ENCODE results near the gene KRT31. TPM values are rescaled to one million over a fixed set of nuclear protein-coding genes. Genes with fewer than 3 reads are reported as not detected.
"Not testable (repeated sequence)": the region's sequence is repeated elsewhere in the genome, so short reads cannot be mapped to it uniquely, and the experiment has no call there.

Gene KRT31
- total RNA-seq, 1 donor from 2014 or later = not detected

DNA sequence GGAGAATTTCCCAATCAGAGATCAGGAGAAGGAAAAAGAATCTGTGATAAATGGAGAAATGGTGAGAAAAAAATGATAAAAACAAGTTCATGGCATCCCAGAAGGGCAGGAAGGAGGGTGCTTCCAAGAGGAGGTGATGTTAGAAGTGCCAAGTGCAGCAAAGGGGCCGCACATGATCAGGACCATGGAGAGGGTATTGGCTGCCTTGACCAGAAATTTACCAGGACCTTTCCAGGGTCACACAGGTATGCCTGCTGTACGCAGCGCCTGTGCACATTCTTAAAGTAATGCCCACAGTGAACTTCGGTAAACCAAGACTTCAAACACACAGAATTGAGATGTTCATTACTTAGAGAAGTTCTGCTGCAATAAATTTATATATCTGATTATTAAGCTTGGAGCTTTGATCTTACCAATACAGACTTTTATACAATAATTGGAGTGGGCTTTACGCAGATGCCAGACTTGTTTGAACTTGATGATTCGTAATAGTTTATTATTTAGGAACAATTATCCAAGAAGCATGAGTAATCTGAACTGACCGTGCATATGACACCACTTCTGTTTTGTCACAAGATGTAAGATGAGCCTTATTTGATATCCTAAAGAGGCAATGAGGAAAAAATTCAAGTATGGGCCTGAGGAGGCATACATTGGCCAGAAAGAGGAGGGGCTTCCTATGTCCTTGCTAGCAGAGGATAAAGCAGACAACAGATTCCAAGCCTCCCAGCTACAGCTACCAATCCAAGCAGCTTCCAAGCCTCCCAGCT, 44.6 kb downstream of the KRT31 start:
- intact Hi-C loops (cut with micrococcal nuclease) = no loop called here
- ATAC-seq = no peak

DNA sequence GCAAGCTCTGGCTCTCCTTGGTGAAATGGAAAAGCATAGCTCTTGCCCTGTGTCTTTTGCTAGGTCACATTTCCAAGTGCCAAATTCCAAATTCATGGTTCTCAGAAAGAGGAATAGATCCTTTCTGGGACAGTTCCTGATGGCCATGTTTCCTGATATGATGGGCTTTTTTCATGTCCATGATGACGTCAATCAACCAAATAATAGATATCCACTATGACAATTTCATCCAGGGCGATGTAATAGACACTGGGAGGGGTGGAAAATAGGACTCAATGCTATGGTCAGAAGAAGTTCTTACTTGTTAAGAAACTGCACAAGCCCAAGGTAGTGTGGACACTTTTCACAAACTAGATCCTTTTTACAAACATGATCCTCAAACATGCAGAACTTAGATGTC, 46.2 kb downstream of the KRT31 start:
- ATAC-seq (no peak), DNase-seq (no peak)
- intact Hi-C loops (cut with micrococcal nuclease) = no loop called here

More for the DNA sequence above, 44.6 kb downstream of the KRT31 start:
- no peak for DNase-seq

DNA sequence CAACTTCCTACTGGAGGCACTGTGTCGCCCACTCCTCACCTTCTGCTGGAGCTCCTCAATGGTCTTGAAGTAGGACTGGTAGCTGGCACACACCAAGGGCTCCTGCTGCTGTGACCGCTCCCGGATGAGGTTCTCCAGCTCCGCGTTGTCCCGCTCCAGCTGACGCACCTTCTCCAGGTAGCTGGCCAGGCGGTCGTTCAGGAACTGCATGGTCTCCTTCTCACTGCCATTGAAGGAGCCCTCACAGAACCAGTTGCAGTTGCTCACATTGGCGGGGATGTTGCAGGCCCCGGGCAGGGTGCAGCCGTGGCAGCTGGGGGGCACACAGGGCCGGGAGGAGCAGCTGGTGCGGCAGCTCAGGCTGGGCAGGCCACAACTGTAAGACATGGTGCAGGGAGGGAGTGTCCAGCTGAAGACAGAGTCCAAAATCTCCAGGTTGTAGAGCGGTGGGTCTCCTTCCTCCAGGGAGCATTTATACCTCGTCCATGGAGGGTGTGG, 47.0 kb downstream of the KRT31 start, which contains the start of gene KRT33A:
KRT33A (minus strand) TSS at position 448 of the 498 bp plus-strand sequence; CDS start at position 387, 61 bp downstream.
- ATAC-seq; intact Hi-C loops (cut with micrococcal nuclease); DNase-seq: not testable (repeated sequence)

DNA sequence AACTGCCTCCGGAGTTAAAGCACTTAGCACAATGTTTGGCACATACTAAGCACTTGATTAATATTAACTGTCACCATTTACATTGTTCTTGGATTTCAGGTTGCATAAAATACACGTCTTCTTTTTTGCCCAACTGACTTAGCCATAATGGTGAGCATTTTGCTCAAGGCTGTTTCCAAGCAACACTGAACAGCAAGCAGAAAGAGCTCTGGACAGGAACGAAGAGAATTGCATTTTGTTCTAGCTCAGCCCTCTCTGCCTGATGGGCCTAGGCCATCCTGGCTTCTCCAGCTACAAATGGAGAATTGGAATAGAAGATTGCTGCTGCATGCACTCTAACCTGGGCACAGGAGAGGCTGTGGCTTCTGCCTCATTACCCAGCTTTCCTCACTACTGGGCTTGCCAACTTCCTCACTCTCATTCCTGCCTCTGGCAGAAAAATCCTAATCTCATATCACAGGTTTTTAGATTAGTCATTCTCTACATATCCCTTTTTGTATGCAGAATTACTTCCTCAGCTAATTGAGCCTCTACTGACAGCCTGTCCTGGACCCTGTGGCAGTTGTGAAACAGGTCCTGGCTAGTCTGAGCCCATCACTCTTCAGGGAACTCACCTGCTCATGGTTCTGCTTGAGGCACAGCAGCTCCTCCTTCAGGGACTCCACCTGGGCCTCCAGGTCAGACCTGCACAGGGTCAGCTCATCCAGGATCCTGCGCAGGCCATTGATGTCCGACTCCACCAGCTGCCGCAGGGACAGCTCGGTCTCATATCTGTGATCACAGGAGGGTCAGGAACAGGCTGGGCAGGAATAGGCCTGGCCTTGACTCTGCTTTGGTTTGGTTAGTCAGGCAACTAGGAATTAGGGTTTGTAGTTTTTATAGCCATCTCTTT, 49.3 kb downstream of the KRT31 start:
- intact Hi-C loops (cut with micrococcal nuclease) = no loop called here
- DNase-seq = no peak

DNA sequence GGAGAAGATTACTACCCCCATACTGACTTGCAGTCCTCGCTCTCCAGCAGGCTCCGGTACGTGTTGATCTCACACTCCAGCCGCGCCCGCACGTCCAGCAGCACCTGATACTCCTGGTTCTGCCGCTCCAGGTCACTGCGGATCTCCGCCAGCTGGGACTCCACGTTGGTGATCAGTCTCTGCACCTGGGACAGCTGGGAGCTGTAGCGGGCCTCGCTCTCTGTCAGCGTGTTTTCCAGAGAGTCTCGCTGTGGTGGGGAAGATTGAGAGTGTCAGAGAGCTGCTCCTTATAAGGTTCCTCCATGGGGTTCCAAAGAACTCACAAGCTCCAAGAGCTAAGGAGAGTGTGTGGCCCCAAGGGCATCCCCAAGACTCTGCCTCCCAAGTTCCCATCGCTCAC, 51.0 kb downstream of the KRT31 start:
- intact Hi-C loops (cut with micrococcal nuclease); DNase-seq; ATAC-seq: not testable (repeated sequence)

More for the DNA sequence above, 49.3 kb downstream of the KRT31 start:
- no peak for ATAC-seq

DNA sequence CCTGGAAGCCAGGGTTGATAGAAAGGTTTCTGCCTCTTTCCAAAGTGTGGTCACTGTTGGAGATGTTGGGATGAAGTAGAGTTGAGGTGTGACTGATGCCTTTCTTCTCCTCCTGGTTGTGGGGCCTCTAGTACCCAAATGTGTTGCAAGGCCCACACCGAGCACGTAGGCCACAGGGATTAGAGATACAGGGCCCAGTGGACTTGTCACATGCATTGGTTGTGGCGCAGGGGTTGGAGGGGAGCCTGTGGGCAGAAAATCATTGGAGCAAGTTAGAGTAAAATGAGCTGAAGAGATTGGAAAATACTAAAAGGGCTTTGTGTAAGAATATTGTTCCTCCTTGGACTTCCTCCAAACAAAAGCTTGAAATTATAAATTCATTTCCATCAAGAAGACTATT, 51.4 kb downstream of the KRT31 start:
- intact Hi-C loops (cut with micrococcal nuclease) = no loop called here
- DNase-seq (no peak), ATAC-seq (no peak)

Other genes starting within 250 kb of the KRT31 start
- not detected for gene KRTAP4-5, start 247.8 kb downstream of the KRT31 start, total RNA-seq
- not detected for gene KRTAP4-4, start 236.9 kb downstream of the KRT31 start, total RNA-seq
- not detected for gene KRTAP4-3, start 229.4 kb downstream of the KRT31 start, total RNA-seq
- not detected for gene KRTAP4-2, start 219.4 kb downstream of the KRT31 start, total RNA-seq
- not detected for gene KRTAP4-1, start 212.7 kb downstream of the KRT31 start, total RNA-seq
- not detected for gene KRTAP9-1, start 207.7 kb downstream of the KRT31 start, total RNA-seq
- not detected for gene KRTAP9-2, start 171.0 kb downstream of the KRT31 start, total RNA-seq
- gene KRTAP9-3, start 165.2 kb downstream of the KRT31 start, total RNA-seq = not detected
- gene KRTAP9-8, start 159.6 kb downstream of the KRT31 start, total RNA-seq = not detected
- not detected for gene KRTAP9-4, start 147.9 kb downstream of the KRT31 start, total RNA-seq
- gene KRTAP9-9, start 142.2 kb downstream of the KRT31 start, total RNA-seq = not detected
- not detected for gene KRTAP9-6, start 132.2 kb downstream of the KRT31 start, total RNA-seq
- not detected for gene KRTAP9-7, start 121.9 kb downstream of the KRT31 start, total RNA-seq
- not detected for gene KRTAP29-1, start 94.8 kb downstream of the KRT31 start, total RNA-seq
- gene KRTAP16-1, start 88.3 kb downstream of the KRT31 start, total RNA-seq = not detected
- not detected for gene KRTAP17-1, start 81.9 kb downstream of the KRT31 start, total RNA-seq
- gene KRT33A, start 46.8 kb downstream of the KRT31 start, total RNA-seq = not detected
- not detected for gene KRT33B, start 27.8 kb downstream of the KRT31 start, total RNA-seq
- not detected for gene KRT34, start 15.3 kb downstream of the KRT31 start, total RNA-seq
- not detected for gene KRT37, start 27.0 kb upstream of the KRT31 start, total RNA-seq
- not detected for gene KRT38, start 43.4 kb upstream of the KRT31 start, total RNA-seq
- gene KRT32, start 69.8 kb upstream of the KRT31 start, total RNA-seq = not detected
- not detected for gene KRT35, start 83.5 kb upstream of the KRT31 start, total RNA-seq
- gene KRT36, start 92.3 kb upstream of the KRT31 start, total RNA-seq = not detected
- gene KRT13, start 108.0 kb upstream of the KRT31 start, total RNA-seq = not detected
- 0.32 TPM for gene KRT15, start 121.3 kb upstream of the KRT31 start, total RNA-seq
- 6.8 TPM for gene KRT19, start 130.7 kb upstream of the KRT31 start, total RNA-seq
- not detected for gene KRT9, start 174.5 kb upstream of the KRT31 start, total RNA-seq
- gene KRT14, start 189.3 kb upstream of the KRT31 start, total RNA-seq = not detected
- not detected for gene KRT16, start 215.2 kb upstream of the KRT31 start, total RNA-seq
- gene KRT17, start 227.0 kb upstream of the KRT31 start, total RNA-seq = not detected

Measured in left ventricle myocardium superior (tissue), 1 donor.